DMS53 treated with DMSO at 0.1 percent for 48 hours (cell line): ENCODE data around the gene DNAJC21.

Experiments
- DNase-seq: peaks from one replicate; lab custom pipeline; 2025; ENCODE audit not compliant: unreplicated experiment; lab: John Stamatoyannopoulos, UW

The DNAJC21 gene

GRCh38 chr5:34977934-34978613 lies 48.7 kb downstream of the DNAJC21 start:
- DNase-seq = no peak

- DNase-seq = no peak
These were observed 49.3 kb downstream of the DNAJC21 start for GRCh38 chr5:34978681-34979080.

- DNase-seq = no peak
These were observed 53.5 kb downstream of the DNAJC21 start for GRCh38 chr5:34982823-34983222.

- no peak for DNase-seq
These were observed 57.6 kb downstream of the DNAJC21 start for GRCh38 chr5:34986965-34987364.

GRCh38 chr5:34991486-34992238 lies 62.3 kb downstream of the DNAJC21 start:
- no peak for DNase-seq

- no peak for DNase-seq
These were observed 64.6 kb downstream of the DNAJC21 start for GRCh38 chr5:34993951-34994350.

- DNase-seq = no peak
These were observed 66.9 kb downstream of the DNAJC21 start for GRCh38 chr5:34996261-34996660.

- no peak for DNase-seq
These were observed 68.9 kb downstream of the DNAJC21 start for GRCh38 chr5:34998058-34998789.

- DNase-seq = no peak
These were observed 72.5 kb downstream of the DNAJC21 start for GRCh38 chr5:35001842-35002241.

GRCh38 chr5:35002459-35002858 lies 73.1 kb downstream of the DNAJC21 start:
- no peak for DNase-seq

- DNase-seq = peak; percentile 77
These were observed 73.9 kb downstream of the DNAJC21 start for GRCh38 chr5:35003018-35003957.

GRCh38 chr5:35004200-35004599 lies 74.8 kb downstream of the DNAJC21 start:
- DNase-seq = no peak

- no peak for DNase-seq
These were observed 75.4 kb downstream of the DNAJC21 start for GRCh38 chr5:35004771-35005170.
